K562 (cell line): ENCODE results near the gene B4GALNT3. TPM values are rescaled to one million over a fixed set of nuclear protein-coding genes. Genes with fewer than 3 reads are reported as not detected.

ENCODE experiments used
- ATAC-seq: fragments of 200-7000 bp; cut with Tn5 transposase; 3 replicates; pipeline ENCODE4 v1.9.1; 2020; ENCODE audit warnings: moderate library complexity
- BruUV-seq: library from RNA; stranded (reverse); fragments of 400-500 nt; replicated peaks from 2 replicates; lab custom pipeline; 2021; lab: Mats Ljungman, UMichigan
- CTCF ChIA-PET: fragments of 300-600 bp; formaldehyde crosslinking; extraction: SDS; loops from one replicate; lab custom pipeline; 2021; ENCODE audit warnings: low intra/inter-chr PET ratio; lab: Yijun Ruan, JAX
- POLR2A ChIA-PET: fragments of 300-600, 350-650 bp; sonication (Branson Sonifier 250); formaldehyde crosslinking; extraction: SDS; loops from one replicate; lab custom pipeline; 2021; ENCODE audit warnings: antibody characterized with exemption, inconsistent platforms; lab: Yijun Ruan, JAX
- DNase-seq, 4 experiments: peaks; one replicate each; pipeline versions ENCODE4 v3.0.0 to v3.0.0-alpha.2; 2011 to 2018; ENCODE audit warnings: low spot score in 3 of 4, mixed read lengths in 3 of 4; ENCODE audit errors: extremely low read depth in 1 of 4
- FAIRE-seq: peaks from 2 replicates; lab custom pipeline; 2011; peaks lifted over from hg19 to GRCh38; lab: Jason Lieb, UNC
- H2AFZ ChIP-seq: 2 replicates; pipeline ENCODE4 v1.6.0; 2011; ENCODE audit warnings: low read depth, low read length, control low read depth, inconsistent platforms
- H3K27ac ChIP-seq: fragments of 200-600 bp; 3 replicates; pipeline ENCODE4 v1.8.0; 2011; ENCODE audit warnings: low read depth, mild to moderate bottlenecking, control low read depth, inconsistent platforms, low read length, moderate library complexity, mixed read lengths; ENCODE audit errors: extremely low read depth
- H3K27me3 ChIP-seq, 2 experiments: fragments of 300-600 bp in 1 of 2; 2 replicates in 1 of 2; 3 replicates in 1 of 2; pipeline versions ENCODE4 v1.6.0 to v1.8.0; 2011; ENCODE audit warnings: inconsistent platforms in 2 of 2, low read length in 2 of 2, mild to moderate bottlenecking in 1 of 2, mixed read lengths in 1 of 2, moderate library complexity in 1 of 2; ENCODE audit not compliant: control insufficient read depth in 2 of 2, insufficient read depth in 2 of 2
- H3K36me3 ChIP-seq: fragments of 300-600 bp; 3 replicates; pipeline ENCODE4 v1.8.0; 2011; ENCODE audit warnings: mild to moderate bottlenecking, low read length, inconsistent platforms; ENCODE audit not compliant: control insufficient read depth, insufficient read depth
- H3K4me1 ChIP-seq, 2 experiments: fragments of 200-600 bp in 1 of 2; replicated peaks in 1 of 2; 2 replicates in 1 of 2; 3 replicates in 1 of 2; pipeline versions ENCODE4 v1.5.1 to v1.8.0; 2011; ENCODE audit warnings: inconsistent platforms in 2 of 2, low read length in 2 of 2, mild to moderate bottlenecking in 1 of 2, mixed read lengths in 1 of 2, moderate library complexity in 1 of 2; ENCODE audit not compliant: control insufficient read depth in 2 of 2, insufficient read depth in 2 of 2
- H3K4me2 ChIP-seq: 2 replicates; pipeline ENCODE4 v1.6.1; 2011; ENCODE audit warnings: low read length, control low read depth, inconsistent platforms, mixed read lengths; ENCODE audit not compliant: insufficient read depth
- H3K4me3 ChIP-seq: fragments of 200-600 bp; sonication (generic), shearing (Covaris generic); 2 replicates; pipeline ENCODE4 v1.5.1; 2016; ENCODE audit warnings: control low read depth, inconsistent platforms
- H3K79me2 ChIP-seq: fragments of 200-600 bp; 3 replicates; pipeline ENCODE4 v1.8.0; 2011; ENCODE audit warnings: low read length, inconsistent platforms; ENCODE audit not compliant: control insufficient read depth, insufficient read depth
- H3K9ac ChIP-seq, 2 experiments: 2 replicates each; pipeline versions ENCODE4 v1.6.0 to v1.6.1; 2011; ENCODE audit warnings: low read depth in 2 of 2, low read length in 2 of 2, control low read depth in 1 of 2, inconsistent platforms in 1 of 2, mild to moderate bottlenecking in 1 of 2, mixed read lengths in 1 of 2; ENCODE audit not compliant: insufficient read depth in 1 of 2
- H3K9me1 ChIP-seq: one replicate; pipeline ENCODE4 v1.6.0; 2011; ENCODE audit warnings: inconsistent platforms, mild to moderate bottlenecking, low read length, moderate library complexity; ENCODE audit not compliant: control insufficient read depth, insufficient read depth
- H3K9me3 ChIP-seq: replicated peaks from 2 replicates; pipeline ENCODE4 v1.5.1; 2011; ENCODE audit warnings: low read depth, low read length, inconsistent platforms; ENCODE audit not compliant: control insufficient read depth, insufficient read depth
- H4K20me1 ChIP-seq: replicated peaks from 2 replicates; pipeline ENCODE4 v1.6.1; 2011; ENCODE audit warnings: low read length, inconsistent platforms, mixed read lengths; ENCODE audit not compliant: control insufficient read depth, insufficient read depth
- ELF1 ChIP-seq: fragments of 200-800 bp; sonication (Bioruptor generic); IDR thresholded peaks from 2 replicates; pipeline ENCODE4 v1.6.1; 2016; ENCODE audit warnings: missing genetic modification characterization, missing compliant biosample characterization
- HINFP ChIP-seq: fragments of 450-650 bp; conservative IDR thresholded peaks from 2 replicates; pipeline ENCODE4 v1.6.1; 2016; ENCODE audit warnings: missing genetic modification characterization, low read depth, mild to moderate bottlenecking, control low read depth, missing compliant biosample characterization
- MXI1 ChIP-seq: IDR thresholded peaks from 2 replicates; pipeline ENCODE4 v1.6.1; 2011; ENCODE audit warnings: low read depth, mild to moderate bottlenecking, improper control_type of control experiment, low read length
- WGBS: fragments of 100-300 bp; shearing (Covaris generic); methylation state at CpG from one replicate; pipeline ENCODE4 v1.1.6; 2016; ENCODE audit warnings: low coverage, mixed read lengths; ENCODE audit not compliant: insufficient coverage; ENCODE audit errors: missing lambda C conversion rate; 5-methylcytosine and 5-hydroxymethylcytosine counted together
- in situ Hi-C: fragments of 300-500 bp; cut with MboI; formaldehyde crosslinking; loops from 4 replicates; pipeline ENCODE4 v1.15.0; 2018; ENCODE audit warnings: inconsistent platforms, mixed read lengths
- intact Hi-C: fragments of 100-400 bp; cut with micrococcal nuclease; formaldehyde crosslinking; loops from 2 replicates; pipeline ENCODE4 v1.14.2; 2022
- polyA plus RNA-seq, 8 experiments: library from polyadenylated mRNA; depleted of rRNA in 4 of 8; stranded (reverse) in 5 of 8; unstranded in 3 of 8; fragments of >200 nt; fragmentation: Nextera tagmentation in 2 of 8; fragmentation: Illumina TruSeq in 1 of 8; extraction: Ambion mirVana in 2 of 8; extraction: Trizol in 1 of 8; gene quantifications; 2 replicates each; pipeline versions ENCODE4 v1.2.1 to v1.2.3, GENCODE V29; 2011 to 2014; ENCODE audit warnings: inconsistent platforms in 1 of 8, missing spikeins in 1 of 8
- total RNA-seq, 7 experiments: library from RNA; depleted of rRNA in 6 of 7; stranded (reverse); fragments of >200 nt in 6 of 7; fragmentation: Illumina TruSeq in 2 of 7; extraction: Trizol in 2 of 7; gene quantifications; 2 replicates each; pipeline versions ENCODE4 v1.2.1 to v1.2.3, GENCODE V29; 2011 to 2021; ENCODE audit warnings: low replicate concordance in 1 of 7
- TF ChIP-seq, protein P1 (sequence below): sonication (generic); formaldehyde crosslinking; IDR thresholded peaks from 2 replicates; pipeline ENCODE4 v1.8.0; 2022; ENCODE audit warnings: mild to moderate bottlenecking, missing genetic modification reagents
- TF ChIP-seq, protein P2 (sequence below): sonication (generic); formaldehyde crosslinking; IDR thresholded peaks from 2 replicates; pipeline ENCODE4 v1.9.0; 2022; ENCODE audit warnings: mild to moderate bottlenecking, missing genetic modification reagents

B4GALNT3 gene
- total and polyA plus RNA-seq, 9 of the 15 experiments (the other 6 are each of a cell fraction or from before 2014, with no cell fraction given) = 0.04 to 0.36 (median 0.10) TPM; not detected in 6

GRCh38 chr12:547883-548470, 88.2 kb downstream of the B4GALNT3 start:
- Histone ChIP-seq H4K20me1 (no peaks in the 10 kb centered on the region; the same call in 1 of the 2 replicates), H3K4me1 (peaks cover 0 to 19% of the 10 kb centered on the region in 2 experiments; a peak in 3 of 5 replicates), H3K9me1 (peaks cover 3% of the 10 kb centered on the region), H3K79me2 (no peaks in the 10 kb centered on the region), H3K9me3 (no peaks in the 10 kb centered on the region), H3K27me3 (peaks cover 4 to 56% of the 10 kb centered on the region in 2 experiments; a peak in 4 of 5 replicates), H3K36me3 (no peaks in the 10 kb centered on the region), H3K9ac (no peak overlapping the region), H2AFZ (no peak overlapping the region), H3K4me2 (no peak overlapping the region), H3K27ac (no peak overlapping the region), H3K4me3 (no peak overlapping the region)
- TF ChIP-seq HINFP (tag) (no peak), MXI1 (no peak), ELF1 (no peak)
- TF ChIP-seq, protein P1, sequence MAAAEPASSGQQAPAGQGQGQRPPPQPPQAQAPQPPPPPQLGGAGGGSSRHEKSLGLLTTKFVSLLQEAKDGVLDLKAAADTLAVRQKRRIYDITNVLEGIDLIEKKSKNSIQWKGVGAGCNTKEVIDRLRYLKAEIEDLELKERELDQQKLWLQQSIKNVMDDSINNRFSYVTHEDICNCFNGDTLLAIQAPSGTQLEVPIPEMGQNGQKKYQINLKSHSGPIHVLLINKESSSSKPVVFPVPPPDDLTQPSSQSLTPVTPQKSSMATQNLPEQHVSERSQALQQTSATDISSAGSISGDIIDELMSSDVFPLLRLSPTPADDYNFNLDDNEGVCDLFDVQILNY (CRISPR knock-in tag) = no peak
- TF ChIP-seq, protein P2, sequence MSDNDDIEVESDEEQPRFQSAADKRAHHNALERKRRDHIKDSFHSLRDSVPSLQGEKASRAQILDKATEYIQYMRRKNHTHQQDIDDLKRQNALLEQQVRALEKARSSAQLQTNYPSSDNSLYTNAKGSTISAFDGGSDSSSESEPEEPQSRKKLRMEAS = no peak
- POLR2A ChIA-PET = interaction anchor here (1.3 kb wide), 1 partner anchor 11 kb away, joined by 4 read pairs; no protein-coding TSS in a partner anchor
- no TSS peak for BruUV-seq
- DNase-seq (no peak), FAIRE-seq (no peak), ATAC-seq (no peak)
- in situ Hi-C loops (no loop called here), intact Hi-C loops (loop anchor here (1.0 to 2.0 kb wide), 2 partner anchors 93 to 106 kb away; no protein-coding TSS in a partner anchor)
- 20% methylated on average over 5 of the region's 13 CpGs for WGBS
- CTCF ChIA-PET = interaction anchor here (0.8 to 3.2 kb wide), 3 partner anchors 92 to 106 kb away, joined by 4 to 48 read pairs (median 32); no protein-coding TSS in a partner anchor
